ENCODE measurements around the gene YIPF5. TPM values are rescaled to one million over a fixed set of nuclear protein-coding genes. Genes with fewer than 3 reads are reported as not detected.

The YIPF5 gene
- total RNA-seq, 1 donor from 2014 or later = 65.3 TPM

- no peak overlapping the region for H3K27ac Mint-ChIP-seq
- H3K4me3 Mint-ChIP-seq = no peak overlapping the region
- H3K4me1 Mint-ChIP-seq (ENCODE audit: unreplicated experiment) = peaks cover 9% of the 10 kb centered on the region
- DNase-seq (ENCODE audit: extremely low spot score, unreplicated experiment) = no peak
- no peaks in the 10 kb centered on the region for H3K27me3 Mint-ChIP-seq
- H3K9me3 Mint-ChIP-seq = no peaks in the 10 kb centered on the region
- no peak for TF ChIP-seq CTCF (conservative IDR thresholded peaks at IDR 0.05)
- H3K36me3 Mint-ChIP-seq = no peaks in the 10 kb centered on the region
These were observed 43.8 kb downstream of the YIPF5 start for GRCh38 chr5:144126707-144127106.

- Mint-ChIP-seq H3K4me1 (ENCODE audit: unreplicated experiment) (peaks cover 9% of the 10 kb centered on the region), H3K27ac (no peak overlapping the region), H3K4me3 (no peak overlapping the region), H3K9me3 (peaks cover 2% of the 10 kb centered on the region), H3K27me3 (no peaks in the 10 kb centered on the region), H3K36me3 (no peaks in the 10 kb centered on the region)
- TF ChIP-seq CTCF (conservative IDR thresholded peaks at IDR 0.05) = no peak
- DNase-seq (ENCODE audit: extremely low spot score, unreplicated experiment) = no peak
These were observed 45.2 kb downstream of the YIPF5 start for GRCh38 chr5:144125163-144125726.

GRCh38 chr5:144122641-144123040 is 47.8 kb downstream of the YIPF5 start:
- Mint-ChIP-seq H3K36me3 (no peaks in the 10 kb centered on the region), H3K27ac (no peak overlapping the region), H3K27me3 (no peaks in the 10 kb centered on the region), H3K9me3 (peaks cover 6% of the 10 kb centered on the region), H3K4me1 (ENCODE audit: unreplicated experiment) (peaks cover 9% of the 10 kb centered on the region), H3K4me3 (no peak overlapping the region)
- no peak for TF ChIP-seq CTCF (conservative IDR thresholded peaks at IDR 0.05)
- no peak for DNase-seq (ENCODE audit: extremely low spot score, unreplicated experiment)

GRCh38 chr5:144122081-144122480 is 48.4 kb downstream of the YIPF5 start:
- peaks cover 6% of the 10 kb centered on the region for H3K9me3 Mint-ChIP-seq
- no peak overlapping the region for H3K4me3 Mint-ChIP-seq
- no peaks in the 10 kb centered on the region for H3K27me3 Mint-ChIP-seq
- no peak for DNase-seq (ENCODE audit: extremely low spot score, unreplicated experiment)
- H3K27ac Mint-ChIP-seq = no peak overlapping the region
- no peaks in the 10 kb centered on the region for H3K36me3 Mint-ChIP-seq
- peaks cover 9% of the 10 kb centered on the region for H3K4me1 Mint-ChIP-seq (ENCODE audit: unreplicated experiment)
- no peak for TF ChIP-seq CTCF (conservative IDR thresholded peaks at IDR 0.05)

GRCh38 chr5:144121577-144121976 is 48.9 kb downstream of the YIPF5 start:
- Mint-ChIP-seq H3K36me3 (no peaks in the 10 kb centered on the region), H3K4me3 (no peak overlapping the region), H3K27ac (no peak overlapping the region), H3K4me1 (ENCODE audit: unreplicated experiment) (peaks cover 9% of the 10 kb centered on the region), H3K9me3 (peaks cover 6% of the 10 kb centered on the region), H3K27me3 (no peaks in the 10 kb centered on the region)
- DNase-seq (ENCODE audit: extremely low spot score, unreplicated experiment) = no peak
- no peak for TF ChIP-seq CTCF (conservative IDR thresholded peaks at IDR 0.05)
